ENCODE measurements around the gene DSCAML1. TPM values are rescaled to one million over a fixed set of nuclear protein-coding genes. Genes with fewer than 3 reads are reported as not detected.

The DSCAML1 gene
- total and polyA plus RNA-seq, 7 donors: 0.04 to 0.52 (median 0.06) TPM

GRCh38 chr11:117647207-117647606 is 149.8 kb downstream of the DSCAML1 start:
- 52 to 75% (median 64%) methylated on average over 3 of the region's 3 CpGs for WGBS, 3 donors
- H3K4me1 ChIP-seq: no peaks in the 10 kb centered on the region
- intact Hi-C loops (cut with DNase I): no loop called here
- H3K36me3 ChIP-seq (ENCODE audit: insufficient read depth in 1 of 2, low read depth in 1 of 2): no peaks in the 10 kb centered on the region
- H3K27ac ChIP-seq: no peak overlapping the region
- H3K27me3 ChIP-seq (ENCODE audit: insufficient read depth in 3 of 3, low read length in 2 of 3): peaks cover 0 to 18% (median 6%) of the 10 kb centered on the region in 3 donors
- ATAC-seq (peak in 1 of 4 donors; percentile 50), DNase-seq (no peak)
- TF ChIP-seq CTCF (IDR thresholded peaks at IDR 0.05): no peak
- H3K4me3 ChIP-seq: no peak overlapping the region
- H3K9me3 ChIP-seq: no peaks in the 10 kb centered on the region

DNA sequence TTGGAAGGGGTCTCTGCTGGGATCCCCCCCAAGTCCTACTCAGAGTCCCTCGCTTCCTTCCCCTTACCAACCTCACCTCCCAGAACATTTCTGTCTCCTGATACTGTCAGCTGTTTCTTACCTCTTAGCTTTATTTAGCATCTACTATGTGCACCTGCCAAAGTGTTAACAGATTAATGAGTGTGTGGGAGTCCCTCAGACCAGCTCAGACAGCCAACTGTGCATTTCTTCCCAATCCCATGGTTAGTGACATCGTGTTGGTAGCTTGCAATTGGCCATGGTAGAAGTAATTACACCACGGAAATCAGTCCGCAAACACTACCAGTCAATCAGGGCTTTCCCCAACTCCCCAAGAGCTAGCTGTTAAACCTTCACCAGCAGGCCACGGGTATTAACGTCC is 150.6 kb downstream of the DSCAML1 start:
- ATAC-seq (peak in 1 of 4 donors; percentile 57), DNase-seq (no peak)
- no peak overlapping the region for H3K27ac ChIP-seq
- WGBS, 3 donors: 37 to 57% (median 54%) methylated on average over 6 of the region's 6 CpGs
- no peaks in the 10 kb centered on the region for H3K36me3 ChIP-seq (ENCODE audit: insufficient read depth in 1 of 2, low read depth in 1 of 2)
- H3K4me3 ChIP-seq: no peak overlapping the region
- H3K9me3 ChIP-seq: no peaks in the 10 kb centered on the region
- intact Hi-C loops (cut with DNase I): no loop called here
- no peak for TF ChIP-seq CTCF (IDR thresholded peaks at IDR 0.05)
- peaks cover 0 to 14% (median 6%) of the 10 kb centered on the region in 3 donors for H3K27me3 ChIP-seq (ENCODE audit: insufficient read depth in 3 of 3, low read length in 2 of 3)
- H3K4me1 ChIP-seq: no peaks in the 10 kb centered on the region

GRCh38 chr11:117644403-117645155 is 152.4 kb downstream of the DSCAML1 start:
- Histone ChIP-seq H3K27ac (no peak overlapping the region), H3K9me3 (no peaks in the 10 kb centered on the region), H3K4me3 (no peak overlapping the region), H3K36me3 (ENCODE audit: insufficient read depth in 1 of 2, low read depth in 1 of 2) (no peaks in the 10 kb centered on the region), H3K27me3 (ENCODE audit: insufficient read depth in 3 of 3, low read length in 2 of 3) (peaks cover 0 to 14% (median 6%) of the 10 kb centered on the region in 3 donors), H3K4me1 (no peaks in the 10 kb centered on the region)
- DNase-seq (no peak), ATAC-seq (no peak)
- intact Hi-C loops (cut with DNase I): no loop called here
- WGBS, 3 donors: 81 to 84% (median 82%) methylated on average over 21 to 26 of the region's 26 CpGs
- TF ChIP-seq CTCF (IDR thresholded peaks at IDR 0.05): no peak

- TF ChIP-seq CTCF (IDR thresholded peaks at IDR 0.05): no peak
- Histone ChIP-seq H3K9me3 (no peaks in the 10 kb centered on the region), H3K36me3 (ENCODE audit: insufficient read depth in 1 of 2, low read depth in 1 of 2) (no peaks in the 10 kb centered on the region), H3K27ac (no peak overlapping the region), H3K4me1 (no peaks in the 10 kb centered on the region), H3K4me3 (no peak overlapping the region), H3K27me3 (ENCODE audit: insufficient read depth in 3 of 3, low read length in 2 of 3) (peaks cover 0 to 14% (median 6%) of the 10 kb centered on the region in 3 donors)
- WGBS, 3 donors: 58 to 61% (median 59%) methylated on average over 20 of the region's 20 CpGs
- DNase-seq (no peak), ATAC-seq (no peak)
- intact Hi-C loops (cut with DNase I): no loop called here
Observed at GRCh38 chr11:117643606-117644300, 153.3 kb downstream of the DSCAML1 start.

All from psoas muscle (tissue), 8 donors.